Measurements from ENCODE around the gene ZNF324B. TPM values are rescaled to one million over a fixed set of nuclear protein-coding genes. Genes with fewer than 3 reads are reported as not detected.
"Not testable (repeated sequence)": the region's sequence is repeated elsewhere in the genome, so short reads cannot be mapped to it uniquely, and the experiment has no call there.

Gene ZNF324B
- 1 to 10 TPM; 5.7 to 7.9 TPM for total RNA-seq

- Mint-ChIP-seq H3K36me3 (peaks cover 19 to 39% of the 10 kb centered on the region in 2 donors), H3K9me3 (peaks cover 7 to 27% of the 10 kb centered on the region in 2 donors), H3K27ac (peak within 1 kb of the TSS; percentile 68 to 72)
- ATAC-seq, result peak; percentile 97 to 98
- peak; percentile 95 to 96 for DNase-seq (ENCODE audit: low spot score in 2 of 2)
Observed at GRCh38 chr19:58451358-58452101, at the start of gene ZNF324B. ZNF324B (plus strand) TSS chr19:58451622; CDS start chr19:58453702, 2,080 bp downstream.

GRCh38 chr19:58401840-58402421 lies 49.5 kb upstream of the ZNF324B start:
- ATAC-seq, result no peak

GRCh38 chr19:58403920-58404478 lies 47.4 kb upstream of the ZNF324B start:
- H3K27ac Mint-ChIP-seq, result peak overlapping the region in 1 of 2 donors; percentile 55
- not testable (repeated sequence) for DNase-seq (ENCODE audit: low spot score in 2 of 2); H3K9me3 Mint-ChIP-seq; H3K36me3 Mint-ChIP-seq; ATAC-seq

More at GRCh38 chr19:58401840-58402421, 49.5 kb upstream of the ZNF324B start:
- Mint-ChIP-seq H3K36me3 (no peaks in the 10 kb centered on the region), H3K9me3 (no peaks in the 10 kb centered on the region), H3K27ac (peak overlapping the region in 1 of 2 donors; percentile 70)
- DNase-seq (ENCODE audit: low spot score in 2 of 2), result no peak

DNA sequence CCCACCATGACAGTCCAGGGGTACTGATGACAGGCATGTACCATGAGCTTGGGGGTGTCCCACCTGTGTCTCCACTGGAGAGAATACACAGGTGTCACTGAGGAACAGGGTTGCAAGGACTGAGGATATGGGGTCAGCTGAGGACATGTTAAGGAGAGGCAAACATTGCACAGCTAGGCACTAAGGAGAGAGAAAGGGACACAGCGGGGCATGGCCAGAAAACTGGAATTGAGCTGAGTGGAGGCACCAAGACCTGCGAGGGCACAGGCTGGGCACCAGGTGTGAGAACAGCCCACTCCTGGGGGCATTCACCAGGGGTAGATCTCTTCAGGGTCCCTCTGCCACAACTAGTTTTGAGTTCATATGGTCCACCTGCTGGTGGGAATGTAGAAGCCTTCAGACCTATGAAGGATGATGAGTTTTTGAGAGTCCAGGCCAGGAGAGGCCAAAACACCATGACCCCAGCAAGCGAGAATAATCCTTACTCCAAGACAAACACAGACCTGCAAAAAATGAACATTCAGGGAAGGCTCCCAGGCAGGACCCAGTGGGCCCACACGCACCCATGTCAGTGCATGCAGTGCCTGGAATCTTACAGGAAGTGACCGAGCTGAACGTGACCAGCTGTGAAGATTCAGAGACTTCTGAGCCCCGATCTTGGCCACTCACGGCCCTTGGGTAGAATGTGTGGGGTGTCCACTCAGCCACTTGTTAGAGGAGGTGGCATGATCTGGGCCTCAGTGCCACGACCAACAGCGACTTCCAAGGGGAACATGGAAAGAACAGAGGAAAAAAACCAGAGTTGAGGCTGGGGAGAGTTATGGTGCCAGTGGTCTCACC lies 44.4 kb upstream of the ZNF324B start:
- DNase-seq (ENCODE audit: low spot score in 2 of 2), result no peak
- Mint-ChIP-seq H3K36me3 (peaks cover 6 to 15% of the 10 kb centered on the region in 2 donors), H3K9me3 (no peaks in the 10 kb centered on the region), H3K27ac (peak overlapping the region; percentile 83 to 91)
- no peak for ATAC-seq

DNA sequence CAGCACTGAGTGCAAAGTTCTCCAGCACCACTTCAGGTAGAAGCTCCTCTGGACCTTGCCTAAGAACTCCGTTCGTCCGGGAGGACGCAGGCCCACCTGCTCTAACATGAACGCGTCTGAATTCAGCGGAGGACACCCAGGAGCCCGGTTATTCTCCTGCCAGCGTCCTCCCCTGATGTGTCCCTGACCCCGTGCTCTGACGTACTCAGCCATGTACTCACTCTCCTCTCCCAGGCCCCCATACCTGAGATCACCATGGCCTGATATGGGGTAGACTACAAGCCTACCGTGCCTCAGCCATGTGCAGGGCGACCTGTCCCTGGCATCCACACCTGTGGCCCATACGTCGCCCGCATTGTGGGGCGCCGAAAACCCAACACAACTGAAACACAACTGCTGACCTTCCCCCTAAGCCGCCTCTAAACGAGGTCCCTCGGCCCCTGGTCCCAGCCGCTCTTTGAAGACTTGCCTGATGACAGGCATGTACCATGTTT lies 43.7 kb upstream of the ZNF324B start:
- peak in 1 of 2 donors; percentile 26 for ATAC-seq
- Mint-ChIP-seq H3K36me3 (peaks cover 6 to 15% of the 10 kb centered on the region in 2 donors), H3K27ac (peak overlapping the region; percentile 83 to 93), H3K9me3 (no peaks in the 10 kb centered on the region)
- DNase-seq (ENCODE audit: low spot score in 2 of 2), result no peak

- H3K36me3 Mint-ChIP-seq, result peaks cover 6 to 15% of the 10 kb centered on the region in 2 donors
- peak; percentile 92 to 97 for ATAC-seq
- peak; percentile 94 to 97 for DNase-seq (ENCODE audit: low spot score in 2 of 2)
- H3K27ac Mint-ChIP-seq, result peak within 1 kb of the TSS; percentile 83 to 93
- no peaks in the 10 kb centered on the region for H3K9me3 Mint-ChIP-seq
Observed at GRCh38 chr19:58408152-58409009, 43.0 kb upstream of the ZNF324B start, which contains the start of gene ZNF584. ZNF584 (plus strand) TSS chr19:58408649; CDS start chr19:58409148, 499 bp downstream.

DNA sequence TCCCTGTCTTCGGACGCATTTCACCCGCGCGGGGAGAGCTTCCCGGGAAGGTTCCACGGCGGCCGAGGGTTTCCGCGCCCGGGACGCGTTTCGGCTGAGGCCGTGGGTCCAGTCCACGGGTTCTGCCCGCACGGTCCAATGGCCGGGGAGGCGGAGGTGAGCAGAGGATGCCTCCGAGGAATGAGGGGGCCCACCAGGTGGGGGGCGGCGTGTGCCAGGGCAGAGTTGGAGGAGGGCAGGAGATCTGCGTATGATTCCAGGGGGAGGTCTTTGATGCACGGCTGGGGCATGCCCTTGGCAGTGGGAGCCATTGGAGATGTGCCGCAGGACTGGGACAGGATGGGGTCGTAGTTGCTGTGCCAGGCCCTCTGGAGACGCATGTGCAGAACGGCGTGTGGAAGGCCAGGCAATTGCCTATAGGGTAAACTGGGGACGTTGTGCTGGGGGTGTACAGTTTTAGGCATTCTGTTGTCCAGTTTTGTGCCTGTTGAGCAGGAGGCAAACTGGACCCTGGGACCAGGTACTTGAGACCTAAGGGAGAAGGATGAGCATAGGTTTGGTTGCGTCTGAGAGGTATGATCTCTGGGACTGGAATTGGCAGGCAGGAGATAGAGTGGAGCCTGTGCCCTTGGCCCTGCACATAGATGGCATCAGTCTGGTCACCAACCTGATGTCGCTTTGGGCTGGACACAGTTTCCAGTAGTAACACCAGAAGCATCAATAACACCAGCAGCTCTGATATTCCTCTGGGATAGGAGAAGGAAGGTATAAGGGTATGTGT lies 42.2 kb upstream of the ZNF324B start:
- Mint-ChIP-seq H3K27ac (peak overlapping the region; percentile 83 to 92), H3K9me3 (no peaks in the 10 kb centered on the region), H3K36me3 (peaks cover 6 to 15% of the 10 kb centered on the region in 2 donors)
- ATAC-seq (peak in 1 of 2 donors; percentile 23), DNase-seq (ENCODE audit: low spot score in 2 of 2) (peak in 1 of 2 donors; percentile 46)

- peak; percentile 68 to 71 for ATAC-seq
- Mint-ChIP-seq H3K36me3 (peaks cover 36 to 37% of the 10 kb centered on the region in 2 donors), H3K27ac (no peak overlapping the region), H3K9me3 (no peaks in the 10 kb centered on the region)
- DNase-seq (ENCODE audit: low spot score in 2 of 2), result no peak
Observed at GRCh38 chr19:58416604-58417003, 34.8 kb upstream of the ZNF324B start.

- no peak for DNase-seq (ENCODE audit: low spot score in 2 of 2)
- no peak for ATAC-seq
- H3K27ac Mint-ChIP-seq, result no peak overlapping the region
- no peaks in the 10 kb centered on the region for H3K9me3 Mint-ChIP-seq
- peaks cover 38 to 40% of the 10 kb centered on the region in 2 donors for H3K36me3 Mint-ChIP-seq
Observed at GRCh38 chr19:58417071-58417470, 34.4 kb upstream of the ZNF324B start.

GRCh38 chr19:58428617-58429016 lies 22.8 kb upstream of the ZNF324B start:
- DNase-seq (ENCODE audit: low spot score in 2 of 2), result no peak
- Mint-ChIP-seq H3K36me3 (peaks cover 58 to 71% of the 10 kb centered on the region in 2 donors), H3K9me3 (peaks cover 37 to 39% of the 10 kb centered on the region in 2 donors), H3K27ac (no peak overlapping the region)
- no peak for ATAC-seq

DNA sequence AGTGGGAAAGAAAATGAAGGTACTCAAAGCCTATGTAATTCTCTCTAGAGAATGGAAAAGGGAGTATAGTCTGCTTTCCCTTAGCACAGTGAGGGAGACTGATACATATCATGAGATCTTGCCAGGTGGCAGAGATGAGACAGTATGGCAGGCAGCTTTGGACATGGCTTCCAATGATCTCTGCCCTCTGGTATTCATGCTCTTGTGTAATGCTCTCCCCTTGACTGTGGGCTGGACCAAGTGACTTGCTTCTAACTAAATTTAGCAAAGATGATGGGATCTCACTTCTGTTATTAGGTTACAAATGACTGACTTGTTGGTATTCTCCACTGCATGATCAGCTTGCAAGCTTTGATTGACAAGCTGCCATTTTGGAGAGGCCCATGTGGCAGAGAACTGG lies 21.7 kb upstream of the ZNF324B start:
- Mint-ChIP-seq H3K36me3 (peaks cover 69 to 80% of the 10 kb centered on the region in 2 donors), H3K27ac (no peak overlapping the region)
- ATAC-seq, result no peak

DNA sequence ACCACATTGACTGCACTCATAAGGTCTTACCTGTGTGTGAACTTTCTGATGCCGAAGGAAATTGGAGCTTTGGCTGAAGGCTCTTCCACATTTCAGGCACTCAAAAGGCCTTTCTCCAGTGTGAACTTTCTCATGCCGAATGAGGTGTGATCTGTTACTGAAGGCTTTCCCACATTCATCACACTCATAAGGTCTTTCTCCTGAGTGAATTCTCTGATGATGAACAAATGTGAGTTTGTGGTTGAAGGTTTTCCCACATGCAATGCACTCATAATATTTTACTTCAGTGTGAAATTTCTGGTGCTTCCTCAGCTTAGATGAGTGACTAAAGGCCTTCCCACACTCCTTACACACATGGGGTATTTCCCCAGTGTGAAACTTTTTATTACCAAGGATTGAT lies 17.2 kb upstream of the ZNF324B start:
- no peak overlapping the region for H3K27ac Mint-ChIP-seq
- DNase-seq (ENCODE audit: low spot score in 2 of 2), result no peak

More for the DNA sequence above, 21.7 kb upstream of the ZNF324B start:
- H3K9me3 Mint-ChIP-seq, result peaks cover 41 to 44% of the 10 kb centered on the region in 2 donors
- no peak for DNase-seq (ENCODE audit: low spot score in 2 of 2)

GRCh38 chr19:58439576-58440554 lies 11.6 kb upstream of the ZNF324B start, which contains the start of gene ZNF132:
ZNF132 (minus strand) TSS chr19:58440153; CDS start chr19:58439821, 332 bp downstream.
- Mint-ChIP-seq H3K9me3 (peaks cover 39 to 42% of the 10 kb centered on the region in 2 donors), H3K27ac (peak within 1 kb of the TSS; percentile 96 to 97), H3K36me3 (peaks cover 63 to 67% of the 10 kb centered on the region in 2 donors)
- ATAC-seq (peak; percentile 97 to 99), DNase-seq (ENCODE audit: low spot score in 2 of 2) (peak; percentile 89 to 94)

More for the DNA sequence above, 17.2 kb upstream of the ZNF324B start:
- no peak for ATAC-seq
- peaks cover 98 to 99% of the 10 kb centered on the region in 2 donors for H3K36me3 Mint-ChIP-seq
- H3K9me3 Mint-ChIP-seq, result peaks cover 52 to 59% of the 10 kb centered on the region in 2 donors
